Measurements from ENCODE around the gene DENND4B. TPM values are rescaled to one million over a fixed set of nuclear protein-coding genes. Genes with fewer than 3 reads are reported as not detected.

DENND4B gene
- total and polyA plus RNA-seq, 2 of the 4 experiments (the other 2 are of a cell fraction): 1.8 to 25.2 TPM

- ChIA-PET CTCF (interaction anchor here (0.6 to 1.2 kb wide), 9 partner anchors 8 to 205 kb away, joined by 3 to 4 read pairs (median 3); partner anchors contain the start of genes JTB and RAB13), POLR2A (ENCODE audit: unreplicated experiment) (interaction anchor here (1.3 to 1.5 kb wide), 3 partner anchors 10 to 44 kb away, joined by 3 to 5 read pairs (median 3); partner anchors contain the start of genes JTB and RPS27)
- ATAC-seq (ENCODE audit: low read depth) (peak; percentile 83), DNase-seq (peak; percentile 98)
- H4K20me1 ChIP-seq (ENCODE audit: insufficient read depth, low read length): peaks cover 3% of the 10 kb centered on the region; the same call in 1 of the 2 replicates
- peak within 1 kb of the TSS; percentile 82 for H3K9ac ChIP-seq (ENCODE audit: low read depth, low read length)
- no peak within 1 kb of the TSS for H2BK20ac ChIP-seq (ENCODE audit: low read depth, low read length)
- peak within 1 kb of the TSS; percentile 90 for H2AFZ ChIP-seq (replicated peaks; ENCODE audit: low read length, poor library complexity)
- 0% methylated on average over 34 of the region's 60 CpGs; no CpG with 5 or more reads in 1 of the 2 experiments for WGBS, 2 experiments (ENCODE audit: extremely low coverage in 2 of 2, insufficient read length in 1 of 2)
- H3K27me3 ChIP-seq (ENCODE audit: control insufficient read depth, insufficient read depth, low read length): no peaks in the 10 kb centered on the region
- H3K79me1 ChIP-seq (ENCODE audit: low read depth in 1 of 2, low read length in 2 of 2): peaks cover 5 to 45% of the 10 kb centered on the region in 2 experiments; a peak in 3 of 4 replicates
- peak within 1 kb of the TSS; percentile 70 for H3K23ac ChIP-seq (ENCODE audit: low read depth, low read length)
- H2AK9ac ChIP-seq (replicated peaks; ENCODE audit: low read depth, low read length, poor library complexity): peak within 1 kb of the TSS; percentile 88
- peak within 1 kb of the TSS; percentile 32; the same call in 1 of the 2 replicates for H3K18ac ChIP-seq (ENCODE audit: low read depth, low read length)
- peak within 1 kb of the TSS; percentile 77 for H3K27ac ChIP-seq (ENCODE audit: insufficient read depth, low read length)
- peak within 1 kb of the TSS; percentile 73 for H2AK5ac ChIP-seq (ENCODE audit: low read depth, low read length)
- peak within 1 kb of the TSS; percentile 76 for H2BK5ac ChIP-seq (ENCODE audit: low read depth, low read length, poor library complexity, severe bottlenecking)
- in situ Hi-C loops (cut with MboI; ENCODE audit: low sequenced_read_pairs) (loop anchor here (25.0 kb wide), 1 partner anchor 430 kb away; the partner anchor contains the start of genes S100A3, S100A4, S100A5 and S100A6), intact Hi-C loops (cut with micrococcal nuclease) (no loop called here), dilution Hi-C loops (cut with HindIII; ENCODE audit: low sequenced_read_pairs, unreplicated experiment) (no loop called here)
- peaks cover 7% of the 10 kb centered on the region; the same call in 1 of the 2 replicates for H3K9me1 ChIP-seq (ENCODE audit: insufficient read depth, low read length)
- peak within 1 kb of the TSS; percentile 25 to 93 for H4K8ac ChIP-seq (ENCODE audit: low read depth in 2 of 2, low read length in 2 of 2)
- H3K4me1 ChIP-seq (ENCODE audit: control insufficient read depth, insufficient read depth, low read length): peaks cover 3% of the 10 kb centered on the region; the same call in 1 of the 2 replicates
- peak within 1 kb of the TSS; percentile 46 for H4K5ac ChIP-seq (ENCODE audit: low read depth, low read length)
- peak within 1 kb of the TSS; percentile 80 for H3K4ac ChIP-seq (ENCODE audit: low read depth, low read length)
- peak within 1 kb of the TSS; percentile 87 for H3K4me2 ChIP-seq (ENCODE audit: low read depth, low read length)
- H3K14ac ChIP-seq (replicated peaks; ENCODE audit: low read depth, low read length): peak within 1 kb of the TSS; percentile 66
- no TSS peak for BruUV-seq (replicated peaks)
- peak within 1 kb of the TSS; percentile 46 for H3K56ac ChIP-seq (ENCODE audit: extremely low read depth, insufficient read depth, low read length)
- peak within 1 kb of the TSS; percentile 21; the same call in 1 of the 2 replicates for H2BK120ac ChIP-seq (ENCODE audit: low read depth, low read length)
- peak within 1 kb of the TSS; percentile 59 for H3K4me3 ChIP-seq (ENCODE audit: insufficient read depth, low read depth, low read length)
- H3K36me3 ChIP-seq (ENCODE audit: control insufficient read depth, insufficient read depth, low read length): no peaks in the 10 kb centered on the region
- no peak within 1 kb of the TSS for H2BK15ac ChIP-seq (ENCODE audit: low read depth, low read length)
- H3K9me3 ChIP-seq (ENCODE audit: control insufficient read depth, insufficient read depth, low read length): no peaks in the 10 kb centered on the region
- H4K91ac ChIP-seq (ENCODE audit: insufficient read depth, low read depth, low read length): peak within 1 kb of the TSS; percentile 69
- peak; percentile 66; the same call in 1 of the 2 replicates for TF ChIP-seq MAZ (IDR thresholded peaks at IDR 0.05; ENCODE audit: borderline replicate concordance, low read depth, low read length)
- no peak for TF ChIP-seq RFX5 (IDR thresholded peaks at IDR 0.05; ENCODE audit: low read depth, low read length)
- TF ChIP-seq RAD21 (IDR thresholded peaks at IDR 0.05; ENCODE audit: low read length): peak; percentile 19; the same call in 1 of the 2 replicates
- no peak for TF ChIP-seq NFE2L2 (IDR thresholded peaks at IDR 0.05; ENCODE audit: low read depth, low read length)
- TF ChIP-seq ELK1 (IDR thresholded peaks at IDR 0.05; ENCODE audit: borderline replicate concordance, low read depth, low read length): no peak
- peak; percentile 66; the same call in 1 of the 2 replicates for TF ChIP-seq POLR2A (IDR thresholded peaks at IDR 0.05; ENCODE audit: low read depth, low read length)
- no peak for TF ChIP-seq MAFK (IDR thresholded peaks at IDR 0.05; ENCODE audit: low read depth, low read length)
- TF ChIP-seq USF2 (IDR thresholded peaks at IDR 0.05; ENCODE audit: low read depth, low read length): peak; percentile 95
- TF ChIP-seq CEBPB (IDR thresholded peaks at IDR 0.05; ENCODE audit: low read depth, low read length): no peak
- peak; percentile 61; the same call in 1 of the 2 replicates for TF ChIP-seq FOS (IDR thresholded peaks at IDR 0.05; ENCODE audit: low read depth, low read length)
- no peak for TF ChIP-seq CHD1 (IDR thresholded peaks at IDR 0.05; ENCODE audit: low read depth, low read length)
- no peak for TF ChIP-seq SMC3 (IDR thresholded peaks at IDR 0.05; ENCODE audit: low read depth, low read length)
- TF ChIP-seq BHLHE40 (IDR thresholded peaks at IDR 0.05; ENCODE audit: low read depth, low read length): peak; percentile 56; the same call in 1 of the 2 replicates
- TF ChIP-seq RCOR1 (IDR thresholded peaks at IDR 0.05; ENCODE audit: insufficient replicate concordance, low read length): no peak
Measured at GRCh38 chr1:153967107-153967999, 20.8 kb upstream of the DENND4B start, which contains the start of gene CREB3L4. Gene CREB3L4 (plus strand): TSS chr1:153967902. CDS start chr1:153968526, 624 bp downstream.
